SU-DHL-6 (cell line): Measurements from ENCODE around the gene MANEAL.
"Not testable (repeated sequence)": the region's sequence is repeated elsewhere in the genome, so short reads cannot be mapped to it uniquely, and the experiment has no call there.

ENCODE experiments used
- H2AFZ ChIP-seq: fragments of 200-600 bp; sonication (generic); 2 replicates; pipeline ENCODE4 v1.6.1; 2014; ENCODE audit warnings: low read depth, mild to moderate bottlenecking, moderate library complexity, mixed read lengths, antibody characterized with exemption, low read length; ENCODE audit not compliant: severe bottlenecking
- H3F3A ChIP-seq: fragments of 200-600 bp; shearing (Covaris generic); 2 replicates; pipeline ENCODE4 v1.6.0; 2016; ENCODE audit warnings: antibody characterized with exemption, mild to moderate bottlenecking; ENCODE audit not compliant: insufficient read depth
- H3K27ac ChIP-seq: fragments of 200-600 bp; sonication (generic); 2 replicates; pipeline ENCODE4 v1.5.1; 2016; ENCODE audit warnings: low read depth, mild to moderate bottlenecking, low read length, moderate library complexity, mixed read lengths
- H3K27me3 ChIP-seq: fragments of 200-600 bp; sonication (generic), shearing (Covaris generic); 2 replicates; pipeline ENCODE4 v1.6.0; 2014; ENCODE audit warnings: mild to moderate bottlenecking, low read length
- H3K36me3 ChIP-seq: fragments of 200-600 bp; sonication (generic); 2 replicates; pipeline ENCODE4 v1.6.1; 2014; ENCODE audit warnings: mild to moderate bottlenecking, low read length, mixed read lengths
- H3K4me2 ChIP-seq: fragments of 300-600, 200-600 bp; shearing (Covaris generic), sonication (generic); 2 replicates; pipeline ENCODE4 v1.6.0; 2014; ENCODE audit warnings: low read length, low read depth, mild to moderate bottlenecking; ENCODE audit not compliant: poor library complexity, severe bottlenecking
- H3K4me3 ChIP-seq: fragments of 200-600 bp; sonication (generic); 2 replicates; pipeline ENCODE4 v1.5.1; 2014; ENCODE audit warnings: antibody characterized with exemption, low read length, mild to moderate bottlenecking, mixed read lengths; ENCODE audit not compliant: insufficient read depth, poor library complexity, severe bottlenecking
- H3K79me2 ChIP-seq: fragments of 200-600 bp; sonication (generic); 2 replicates; pipeline ENCODE4 v1.6.1; 2014; ENCODE audit warnings: mild to moderate bottlenecking, low read length, moderate library complexity; ENCODE audit not compliant: insufficient read depth
- H3K9ac ChIP-seq: fragments of 200-600 bp; sonication (generic); 2 replicates; pipeline ENCODE4 v1.7.0; 2014; ENCODE audit warnings: mild to moderate bottlenecking, low read length
- H3K9me2 ChIP-seq: fragments of 200-600 bp; sonication (generic); replicated peaks from 2 replicates; pipeline ENCODE4 v1.6.1; 2014; ENCODE audit warnings: low read length; ENCODE audit not compliant: insufficient read depth
- H3K9me3 ChIP-seq: fragments of 200-600 bp; sonication (generic); 2 replicates; pipeline ENCODE4 v1.6.1; 2014; ENCODE audit warnings: low read length, mixed read lengths; ENCODE audit not compliant: insufficient read depth
- H4K20me1 ChIP-seq: fragments of 200-600 bp; sonication (generic); 2 replicates; pipeline ENCODE4 v1.6.1; 2014; ENCODE audit warnings: low read depth, mild to moderate bottlenecking, antibody characterized with exemption, low read length, moderate library complexity, mixed read lengths
- EZH2phosphoT487 ChIP-seq: fragments of 200-600 bp; sonication (generic), shearing (Covaris generic); conservative IDR thresholded peaks from 2 replicates; pipeline ENCODE4 v1.6.1; 2018; ENCODE audit warnings: mild to moderate bottlenecking, antibody characterized with exemption, low read length, moderate library complexity, mixed read lengths
- TF ChIP-seq, protein P1 (sequence below): fragments of 200-600 bp; sonication (generic); IDR thresholded peaks from one replicate; pipeline ENCODE4 v1.5.1; 2017; ENCODE audit warnings: antibody characterized with exemption, mild to moderate bottlenecking, low read length, moderate library complexity; ENCODE audit not compliant: insufficient read depth, poor library complexity, severe bottlenecking

Gene MANEAL

DNA sequence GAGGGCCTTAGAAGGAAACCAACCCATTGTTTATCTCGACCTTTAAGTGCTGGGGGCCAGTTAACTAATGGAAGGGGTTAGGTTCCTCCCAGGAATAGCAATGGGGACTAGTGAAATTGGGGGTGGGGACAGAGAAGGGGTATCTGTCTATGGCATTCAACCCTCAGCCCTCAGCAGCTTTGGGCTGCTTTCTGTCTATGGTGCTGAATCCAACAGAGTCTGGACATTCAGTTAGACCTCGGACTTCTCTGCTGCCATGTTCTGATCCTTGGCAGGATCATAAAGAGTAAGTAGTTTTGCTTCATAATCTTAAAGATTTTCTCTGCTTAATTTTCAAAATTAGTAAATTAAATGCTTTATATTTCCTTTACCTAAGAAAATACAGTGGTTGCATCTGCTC lies 26.2 kb upstream of the MANEAL start:
- Histone ChIP-seq H3K9me2 (no peaks in the 10 kb centered on the region), H3F3A (no peaks in the 10 kb centered on the region), H3K4me3 (no peak overlapping the region), H3K79me2 (no peaks in the 10 kb centered on the region), H3K9ac (no peak overlapping the region), H3K4me2 (no peak overlapping the region), H3K9me3 (no peaks in the 10 kb centered on the region), H3K27ac (no peak overlapping the region), H3K27me3 (no peaks in the 10 kb centered on the region; the same call in 1 of the 2 replicates), H3K36me3 (no peaks in the 10 kb centered on the region), H2AFZ (no peak overlapping the region), H4K20me1 (no peaks in the 10 kb centered on the region)
- TF ChIP-seq EZH2phosphoT487 = no peak
- TF ChIP-seq, protein P1, sequence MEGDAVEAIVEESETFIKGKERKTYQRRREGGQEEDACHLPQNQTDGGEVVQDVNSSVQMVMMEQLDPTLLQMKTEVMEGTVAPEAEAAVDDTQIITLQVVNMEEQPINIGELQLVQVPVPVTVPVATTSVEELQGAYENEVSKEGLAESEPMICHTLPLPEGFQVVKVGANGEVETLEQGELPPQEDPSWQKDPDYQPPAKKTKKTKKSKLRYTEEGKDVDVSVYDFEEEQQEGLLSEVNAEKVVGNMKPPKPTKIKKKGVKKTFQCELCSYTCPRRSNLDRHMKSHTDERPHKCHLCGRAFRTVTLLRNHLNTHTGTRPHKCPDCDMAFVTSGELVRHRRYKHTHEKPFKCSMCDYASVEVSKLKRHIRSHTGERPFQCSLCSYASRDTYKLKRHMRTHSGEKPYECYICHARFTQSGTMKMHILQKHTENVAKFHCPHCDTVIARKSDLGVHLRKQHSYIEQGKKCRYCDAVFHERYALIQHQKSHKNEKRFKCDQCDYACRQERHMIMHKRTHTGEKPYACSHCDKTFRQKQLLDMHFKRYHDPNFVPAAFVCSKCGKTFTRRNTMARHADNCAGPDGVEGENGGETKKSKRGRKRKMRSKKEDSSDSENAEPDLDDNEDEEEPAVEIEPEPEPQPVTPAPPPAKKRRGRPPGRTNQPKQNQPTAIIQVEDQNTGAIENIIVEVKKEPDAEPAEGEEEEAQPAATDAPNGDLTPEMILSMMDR = no peak

GRCh38 chr1:37771440-37771839 lies 22.2 kb upstream of the MANEAL start:
- not testable (repeated sequence) for H2AFZ ChIP-seq, H3K79me2 ChIP-seq, H3K27me3 ChIP-seq, H3K9me3 ChIP-seq, H4K20me1 ChIP-seq, H3K36me3 ChIP-seq, H3F3A ChIP-seq, H3K4me3 ChIP-seq, H3K4me2 ChIP-seq, H3K9me2 ChIP-seq, H3K9ac ChIP-seq, H3K27ac ChIP-seq

GRCh38 chr1:37776946-37777516 lies 16.6 kb upstream of the MANEAL start:
- Histone ChIP-seq H3K4me2 (no peak overlapping the region), H3K79me2 (no peaks in the 10 kb centered on the region), H2AFZ (no peak overlapping the region), H3K27me3 (no peaks in the 10 kb centered on the region), H3K27ac (no peak overlapping the region), H3K9ac (no peak overlapping the region), H3K9me3 (no peaks in the 10 kb centered on the region), H4K20me1 (no peaks in the 10 kb centered on the region), H3K9me2 (no peaks in the 10 kb centered on the region), H3F3A (no peaks in the 10 kb centered on the region), H3K4me3 (no peak overlapping the region), H3K36me3 (no peaks in the 10 kb centered on the region)
- TF ChIP-seq, protein P1 = no peak
- no peak for TF ChIP-seq EZH2phosphoT487

- no peaks in the 10 kb centered on the region for H3K36me3 ChIP-seq
- TF ChIP-seq, protein P1 = no peak
- H3K9me2 ChIP-seq = no peaks in the 10 kb centered on the region
- H3K9me3 ChIP-seq = no peaks in the 10 kb centered on the region
- H2AFZ ChIP-seq = no peak overlapping the region
- no peaks in the 10 kb centered on the region for H3F3A ChIP-seq
- no peaks in the 10 kb centered on the region for H4K20me1 ChIP-seq
- H3K27me3 ChIP-seq = no peaks in the 10 kb centered on the region
- H3K79me2 ChIP-seq = no peaks in the 10 kb centered on the region
- H3K27ac ChIP-seq = no peak overlapping the region
- H3K4me2 ChIP-seq = no peak overlapping the region
- no peak overlapping the region for H3K4me3 ChIP-seq
- H3K9ac ChIP-seq = no peak overlapping the region
These were observed 15.0 kb upstream of the MANEAL start for GRCh38 chr1:37778654-37779053.
